ENCODE results near the gene PPP3R1. TPM values are rescaled to one million over a fixed set of nuclear protein-coding genes. Genes with fewer than 3 reads are reported as not detected.

The PPP3R1 gene, protein sequence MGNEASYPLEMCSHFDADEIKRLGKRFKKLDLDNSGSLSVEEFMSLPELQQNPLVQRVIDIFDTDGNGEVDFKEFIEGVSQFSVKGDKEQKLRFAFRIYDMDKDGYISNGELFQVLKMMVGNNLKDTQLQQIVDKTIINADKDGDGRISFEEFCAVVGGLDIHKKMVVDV
- total RNA-seq: 10 to 100 TPM; 34.0 to 44.9 (median 39.9) TPM

DNA sequence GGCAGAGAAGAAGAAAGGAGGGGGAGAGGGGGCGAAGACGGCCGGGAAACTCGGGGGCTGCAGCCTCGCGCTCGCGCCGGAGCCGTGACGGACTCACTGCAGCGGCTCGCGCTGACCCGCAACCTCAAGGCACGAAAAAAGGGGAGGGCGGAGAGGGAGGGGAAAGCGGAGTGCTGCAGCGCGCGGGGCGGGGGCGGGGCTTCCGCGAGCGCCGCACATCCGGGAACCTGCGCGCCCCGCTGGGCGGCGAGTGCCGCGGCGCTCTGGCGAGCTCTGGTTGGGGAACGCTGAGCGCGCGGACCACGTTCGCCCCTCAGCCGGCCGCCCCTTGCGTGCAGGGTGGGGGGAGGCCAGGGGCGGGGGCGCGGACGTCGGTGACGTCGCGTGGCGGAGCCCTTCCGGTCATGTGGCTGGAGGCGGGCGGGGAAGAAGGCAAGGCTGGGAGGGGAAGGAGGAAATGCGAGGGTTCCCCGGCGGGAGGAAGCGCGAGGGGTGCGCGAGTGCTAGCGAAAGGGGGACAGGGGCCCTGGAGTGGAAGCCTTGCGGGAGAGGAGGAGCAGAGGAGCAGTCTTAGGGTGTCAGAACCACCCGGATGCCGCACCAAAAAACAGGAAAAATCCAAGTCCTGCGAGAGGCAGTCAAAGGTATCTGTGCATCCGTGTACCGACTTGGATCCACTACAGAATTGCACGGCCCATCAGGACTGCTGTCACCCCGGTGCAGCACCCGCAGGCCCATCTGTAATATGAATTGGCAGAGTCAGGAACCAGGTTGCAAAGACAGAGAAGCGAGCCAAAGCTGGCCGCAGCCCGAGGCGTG, at the start of gene PPP3R1:
Gene PPP3R1, minus strand, starts transcription at position 133 of the 819 bp plus-strand sequence. CDS start 405 bp downstream, outside the sequence.
- ATAC-seq (ENCODE audit: low FRiP score) (peak; percentile 96), DNase-seq (ENCODE audit: low spot score) (peak; percentile 76)
- TF ChIP-seq, protein P1, sequence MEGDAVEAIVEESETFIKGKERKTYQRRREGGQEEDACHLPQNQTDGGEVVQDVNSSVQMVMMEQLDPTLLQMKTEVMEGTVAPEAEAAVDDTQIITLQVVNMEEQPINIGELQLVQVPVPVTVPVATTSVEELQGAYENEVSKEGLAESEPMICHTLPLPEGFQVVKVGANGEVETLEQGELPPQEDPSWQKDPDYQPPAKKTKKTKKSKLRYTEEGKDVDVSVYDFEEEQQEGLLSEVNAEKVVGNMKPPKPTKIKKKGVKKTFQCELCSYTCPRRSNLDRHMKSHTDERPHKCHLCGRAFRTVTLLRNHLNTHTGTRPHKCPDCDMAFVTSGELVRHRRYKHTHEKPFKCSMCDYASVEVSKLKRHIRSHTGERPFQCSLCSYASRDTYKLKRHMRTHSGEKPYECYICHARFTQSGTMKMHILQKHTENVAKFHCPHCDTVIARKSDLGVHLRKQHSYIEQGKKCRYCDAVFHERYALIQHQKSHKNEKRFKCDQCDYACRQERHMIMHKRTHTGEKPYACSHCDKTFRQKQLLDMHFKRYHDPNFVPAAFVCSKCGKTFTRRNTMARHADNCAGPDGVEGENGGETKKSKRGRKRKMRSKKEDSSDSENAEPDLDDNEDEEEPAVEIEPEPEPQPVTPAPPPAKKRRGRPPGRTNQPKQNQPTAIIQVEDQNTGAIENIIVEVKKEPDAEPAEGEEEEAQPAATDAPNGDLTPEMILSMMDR (IDR thresholded peaks at IDR 0.05): no peak

DNA sequence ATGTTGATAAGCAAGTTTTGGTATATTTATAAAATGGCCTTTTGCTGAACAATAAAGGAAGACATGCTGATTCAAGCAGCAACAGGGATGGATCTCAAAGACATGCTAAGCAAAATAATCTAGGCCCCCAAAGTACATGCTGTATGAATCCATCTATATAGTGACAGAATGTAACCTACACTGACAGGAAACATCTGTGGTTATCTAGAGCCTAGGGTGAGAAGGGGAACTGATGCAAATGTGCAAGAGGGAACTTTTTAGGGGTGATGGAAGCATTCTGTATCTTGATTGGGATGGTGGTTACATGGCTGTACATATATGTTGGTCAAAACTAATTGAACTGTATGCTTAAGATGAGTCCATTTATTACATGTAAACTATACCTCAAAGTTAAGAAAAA, 43.2 kb upstream of the PPP3R1 start:
- TF ChIP-seq, protein P1 (IDR thresholded peaks at IDR 0.05): no peak
- no peak for ATAC-seq (ENCODE audit: low FRiP score)

DNA sequence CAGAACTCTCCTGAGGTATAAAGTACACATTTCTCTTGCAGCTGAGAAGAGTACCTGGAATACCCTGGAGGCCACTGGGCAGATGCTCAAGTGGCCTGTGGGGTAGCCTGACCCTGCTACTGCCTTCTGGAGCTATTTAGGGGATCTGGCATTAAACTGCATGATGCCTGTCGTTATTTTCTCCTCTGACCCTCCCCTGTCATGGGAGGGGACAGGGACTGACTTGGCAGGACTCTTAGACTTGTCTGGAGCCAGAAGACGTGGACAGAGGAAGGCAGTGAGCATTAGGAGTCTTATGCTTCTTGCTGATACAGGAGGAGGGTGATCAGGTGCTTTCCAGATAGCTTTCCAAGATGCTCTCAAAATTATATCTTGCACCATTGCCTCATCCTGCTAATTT, 42.6 kb upstream of the PPP3R1 start:
- ATAC-seq (ENCODE audit: low FRiP score): no peak
- DNase-seq (ENCODE audit: low spot score): no peak
- TF ChIP-seq, protein P1 (IDR thresholded peaks at IDR 0.05): no peak

More for the DNA sequence above, 43.2 kb upstream of the PPP3R1 start:
- no peak for DNase-seq (ENCODE audit: low spot score)

- TF ChIP-seq, protein P1 (IDR thresholded peaks at IDR 0.05): no peak
- DNase-seq (ENCODE audit: low spot score): no peak
- ATAC-seq (ENCODE audit: low FRiP score): no peak
These were observed 41.9 kb upstream of the PPP3R1 start for GRCh38 chr2:68294187-68294586.

GRCh38 chr2:68293755-68294154, 41.4 kb upstream of the PPP3R1 start:
- TF ChIP-seq, protein P1 (IDR thresholded peaks at IDR 0.05): no peak
- DNase-seq (ENCODE audit: low spot score) (no peak), ATAC-seq (ENCODE audit: low FRiP score) (no peak)

DNA sequence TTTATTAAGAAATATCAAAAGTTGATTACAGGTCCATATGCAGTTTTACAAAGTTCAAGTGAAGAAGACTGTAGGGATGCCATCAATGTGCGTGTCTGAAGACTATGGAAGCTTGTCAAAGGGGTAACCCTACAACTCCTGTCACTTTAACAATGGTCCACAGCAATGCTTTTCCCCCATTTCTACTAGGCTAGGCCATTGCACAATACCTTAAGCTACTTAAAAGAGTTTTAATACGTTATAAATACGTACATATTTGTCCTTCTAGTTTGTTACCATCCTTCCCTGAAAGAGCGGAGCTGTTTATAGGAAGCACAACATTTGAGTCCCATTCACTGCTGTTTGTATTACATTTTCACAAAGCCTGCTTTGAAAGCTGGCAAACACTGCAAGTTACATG, 40.7 kb upstream of the PPP3R1 start:
- DNase-seq (ENCODE audit: low spot score) (no peak), ATAC-seq (ENCODE audit: low FRiP score) (no peak)
- TF ChIP-seq, protein P1 (IDR thresholded peaks at IDR 0.05): no peak
